Activated CD4-positive, alpha-beta T cell treated with anti-CD3 and anti-CD28 coated beads for 36 hours (primary cell): Measurements from ENCODE around the gene ATP13A1. TPM values are rescaled to one million over a fixed set of nuclear protein-coding genes. Genes with fewer than 3 reads are reported as not detected.

Source experiments
- ATAC-seq: fragments of 200-7000 bp; cut with Tn5 transposase; one replicate; pipeline ENCODE4 v1.10.0; 2021; ENCODE audit warnings: mild to moderate bottlenecking, moderate library complexity
- CTCF ChIA-PET: fragments of 350-600 bp; sonication (Branson Sonifier 250); formaldehyde crosslinking; loops from one replicate; lab custom pipeline; 2021; ENCODE audit warnings: antibody characterized with exemption; lab: Charles Lee
- POLR2A ChIA-PET: fragments of 350-600 bp; sonication (Branson Sonifier 250); formaldehyde crosslinking; loops from one replicate; lab custom pipeline; 2021; ENCODE audit warnings: antibody characterized with exemption, inconsistent platforms; lab: Charles Lee
- DNase-seq: peaks from one replicate; pipeline ENCODE4 v3.0.0-alpha.2; 2020
- H3K27ac Mint-ChIP-seq: one replicate; pipeline ENCODE4 v1.8.0; 2021; ENCODE audit warnings: mixed read lengths
- H3K27me3 Mint-ChIP-seq: one replicate; pipeline ENCODE4 v1.8.0; 2021; ENCODE audit warnings: mixed read lengths
- H3K36me3 Mint-ChIP-seq: one replicate; pipeline ENCODE4 v1.8.0; 2021; ENCODE audit warnings: low read depth, mixed read lengths
- H3K4me1 Mint-ChIP-seq: one replicate; pipeline ENCODE4 v1.8.0; 2021; ENCODE audit warnings: mixed read lengths
- H3K4me3 Mint-ChIP-seq: one replicate; pipeline ENCODE4 v1.8.0; 2021; ENCODE audit warnings: mild to moderate bottlenecking, moderate library complexity, mixed read lengths
- H3K9me3 Mint-ChIP-seq: one replicate; pipeline ENCODE4 v1.8.0; 2021; ENCODE audit warnings: low read depth, mixed read lengths
- intact Hi-C, 2 experiments: fragments of 100-400 bp; cut with DNase I in 1 of 2; cut with micrococcal nuclease in 1 of 2; formaldehyde crosslinking; loops; one replicate each; pipeline versions ENCODE4 v1.14.2 to v1.15.1; 2022 to 2024; cut with DNase I, micrococcal nuclease
- total RNA-seq, 2 experiments: library from RNA; stranded (reverse); gene quantifications; one replicate each; pipeline ENCODE4 v1.2.3, GENCODE V29; 2021

Gene ATP13A1
- total RNA-seq, 2 experiments from 2014 or later: 61.8 to 71.2 TPM

- DNase-seq: no peak
- intact Hi-C loops: no loop called here
Observed at GRCh38 chr19:19654441-19654840, 9.0 kb downstream of the ATP13A1 start.

GRCh38 chr19:19653597-19654147 lies 9.8 kb downstream of the ATP13A1 start:
- H3K27me3 Mint-ChIP-seq: no peaks in the 10 kb centered on the region
- peaks cover 56% of the 10 kb centered on the region for H3K36me3 Mint-ChIP-seq
- intact Hi-C loops: no loop called here
- CTCF ChIA-PET: interaction anchor here (0.7 kb wide), 1 partner anchor 106 kb away, joined by 5 read pairs; no protein-coding TSS in a partner anchor
- no peak overlapping the region for H3K4me3 Mint-ChIP-seq
- H3K4me1 Mint-ChIP-seq: no peaks in the 10 kb centered on the region
- POLR2A ChIA-PET: interaction anchor here (0.6 kb wide), 1 partner anchor 303 kb away, joined by 3 read pairs; no protein-coding TSS in a partner anchor
- H3K27ac Mint-ChIP-seq: no peak overlapping the region
- no peak for ATAC-seq
- H3K9me3 Mint-ChIP-seq: no peaks in the 10 kb centered on the region
- DNase-seq: no peak

More at GRCh38 chr19:19654441-19654840, 9.0 kb downstream of the ATP13A1 start:
- no peak for ATAC-seq
- Mint-ChIP-seq H3K4me1 (no peaks in the 10 kb centered on the region), H3K9me3 (no peaks in the 10 kb centered on the region), H3K4me3 (no peak overlapping the region), H3K36me3 (peaks cover 55% of the 10 kb centered on the region), H3K27ac (no peak overlapping the region), H3K27me3 (no peaks in the 10 kb centered on the region)
- ChIA-PET POLR2A (no interaction called here), CTCF (no interaction called here)

GRCh38 chr19:19652482-19653295 lies 10.8 kb downstream of the ATP13A1 start:
- H3K4me1 Mint-ChIP-seq: no peaks in the 10 kb centered on the region
- ChIA-PET CTCF (interaction anchor here (0.7 kb wide), 1 partner anchor 105 kb away, joined by 5 read pairs; no protein-coding TSS in a partner anchor), POLR2A (no interaction called here)
- H3K36me3 Mint-ChIP-seq: peaks cover 52% of the 10 kb centered on the region
- DNase-seq (no peak), ATAC-seq (no peak)
- no peaks in the 10 kb centered on the region for H3K9me3 Mint-ChIP-seq
- no peaks in the 10 kb centered on the region for H3K27me3 Mint-ChIP-seq
- no peak overlapping the region for H3K4me3 Mint-ChIP-seq
- intact Hi-C loops: no loop called here
- H3K27ac Mint-ChIP-seq: no peak overlapping the region

- ChIA-PET POLR2A (interaction anchor here (0.6 kb wide), 1 partner anchor 51 kb away, joined by 4 read pairs; no protein-coding TSS in a partner anchor), CTCF (interaction anchor here (1.1 to 2.2 kb wide), 2 partner anchors 95 to 119 kb away, joined by 3 to 5 read pairs; no protein-coding TSS in a partner anchor)
- no peak overlapping the region for H3K4me3 Mint-ChIP-seq
- DNase-seq (no peak), ATAC-seq (no peak)
- no peak overlapping the region for H3K27ac Mint-ChIP-seq
- H3K36me3 Mint-ChIP-seq: peaks cover 46% of the 10 kb centered on the region
- H3K27me3 Mint-ChIP-seq: no peaks in the 10 kb centered on the region
- H3K9me3 Mint-ChIP-seq: no peaks in the 10 kb centered on the region
- no peaks in the 10 kb centered on the region for H3K4me1 Mint-ChIP-seq
- intact Hi-C loops: no loop called here
Observed at GRCh38 chr19:19651076-19651475, 12.4 kb downstream of the ATP13A1 start.

GRCh38 chr19:19650331-19650730 lies 13.1 kb downstream of the ATP13A1 start:
- H3K4me1 Mint-ChIP-seq: no peaks in the 10 kb centered on the region
- DNase-seq (no peak), ATAC-seq (no peak)
- no peak overlapping the region for H3K27ac Mint-ChIP-seq
- intact Hi-C loops: no loop called here
- no peaks in the 10 kb centered on the region for H3K9me3 Mint-ChIP-seq
- CTCF ChIA-PET: interaction anchor here (0.7 to 2.2 kb wide), 3 partner anchors 95 to 389 kb away, joined by 3 to 5 read pairs (median 5); partner anchors contain the start of gene ZNF682
- H3K36me3 Mint-ChIP-seq: peaks cover 44% of the 10 kb centered on the region
- POLR2A ChIA-PET: no interaction called here
- H3K4me3 Mint-ChIP-seq: no peak overlapping the region
- H3K27me3 Mint-ChIP-seq: no peaks in the 10 kb centered on the region

- intact Hi-C loops: no loop called here
- no peak for DNase-seq
- no peak for ATAC-seq
- no peaks in the 10 kb centered on the region for H3K9me3 Mint-ChIP-seq
- no peaks in the 10 kb centered on the region for H3K4me1 Mint-ChIP-seq
- H3K36me3 Mint-ChIP-seq: peaks cover 44% of the 10 kb centered on the region
- POLR2A ChIA-PET: interaction anchor here (0.8 kb wide), 1 partner anchor 12 kb away, joined by 3 read pairs; no protein-coding TSS in a partner anchor
- CTCF ChIA-PET: interaction anchor here (0.9 to 2.2 kb wide), 2 partner anchors 95 to 117 kb away, joined by 3 to 5 read pairs; no protein-coding TSS in a partner anchor
- H3K4me3 Mint-ChIP-seq: no peak overlapping the region
- no peaks in the 10 kb centered on the region for H3K27me3 Mint-ChIP-seq
- H3K27ac Mint-ChIP-seq: no peak overlapping the region
Observed at GRCh38 chr19:19649580-19649995, 13.9 kb downstream of the ATP13A1 start.

- Mint-ChIP-seq H3K9me3 (no peaks in the 10 kb centered on the region), H3K27me3 (no peaks in the 10 kb centered on the region), H3K4me1 (no peaks in the 10 kb centered on the region), H3K36me3 (peaks cover 45% of the 10 kb centered on the region), H3K4me3 (no peak overlapping the region), H3K27ac (no peak overlapping the region)
- POLR2A ChIA-PET: interaction anchor here (0.8 kb wide), 1 partner anchor 12 kb away, joined by 3 read pairs; no protein-coding TSS in a partner anchor
- DNase-seq: no peak
- intact Hi-C loops: no loop called here
- ATAC-seq: no peak
- CTCF ChIA-PET: interaction anchor here (0.5 to 0.9 kb wide), 2 partner anchors 95 to 471 kb away, joined by 3 read pairs; no protein-coding TSS in a partner anchor
Observed at GRCh38 chr19:19649155-19649554, 14.3 kb downstream of the ATP13A1 start.

- H3K27ac Mint-ChIP-seq: no peak overlapping the region
- no peak for ATAC-seq
- no peak overlapping the region for H3K4me3 Mint-ChIP-seq
- no peaks in the 10 kb centered on the region for H3K9me3 Mint-ChIP-seq
- ChIA-PET POLR2A (no interaction called here), CTCF (interaction anchor here (0.6 kb wide), 1 partner anchor 116 kb away, joined by 4 read pairs; no protein-coding TSS in a partner anchor)
- DNase-seq: no peak
- no peaks in the 10 kb centered on the region for H3K27me3 Mint-ChIP-seq
- H3K4me1 Mint-ChIP-seq: peaks cover 6% of the 10 kb centered on the region
- intact Hi-C loops: no loop called here
- H3K36me3 Mint-ChIP-seq: peaks cover 38% of the 10 kb centered on the region
Observed at GRCh38 chr19:19647037-19647835, 16.2 kb downstream of the ATP13A1 start.

- Mint-ChIP-seq H3K27ac (no peak overlapping the region), H3K36me3 (peaks cover 29% of the 10 kb centered on the region), H3K9me3 (no peaks in the 10 kb centered on the region), H3K27me3 (no peaks in the 10 kb centered on the region), H3K4me1 (peaks cover 10% of the 10 kb centered on the region), H3K4me3 (no peak overlapping the region)
- intact Hi-C loops: no loop called here
- CTCF ChIA-PET: interaction anchor here (1.0 to 2.5 kb wide), 2 partner anchors 25 to 114 kb away, joined by 3 to 30 read pairs; no protein-coding TSS in a partner anchor
- POLR2A ChIA-PET: no interaction called here
- DNase-seq (no peak), ATAC-seq (no peak)
Observed at GRCh38 chr19:19645233-19645870, 18.1 kb downstream of the ATP13A1 start.

- Mint-ChIP-seq H3K27ac (peak overlapping the region; percentile 96), H3K36me3 (peaks cover 32% of the 10 kb centered on the region), H3K4me3 (peak overlapping the region; percentile 100), H3K9me3 (no peaks in the 10 kb centered on the region), H3K27me3 (no peaks in the 10 kb centered on the region), H3K4me1 (peaks cover 10% of the 10 kb centered on the region)
- ATAC-seq (no peak), DNase-seq (no peak)
- CTCF ChIA-PET: interaction anchor here (0.6 to 2.5 kb wide), 15 partner anchors 17 to 316 kb away, joined by 3 to 30 read pairs (median 4); no protein-coding TSS in a partner anchor
- POLR2A ChIA-PET: interaction anchor here (0.7 kb wide), 1 partner anchor 112 kb away, joined by 3 read pairs; no protein-coding TSS in a partner anchor
- intact Hi-C loops: loop anchor here (1.0 to 5.0 kb wide), 2 partner anchors 112 to 452 kb away; partner anchors contain the start of genes BORCS8 (in 1 of the 2) and RFXANK (in 1 of the 2)
Observed at GRCh38 chr19:19644054-19644388, 19.5 kb downstream of the ATP13A1 start.
